ENCODE results near the gene ZBTB20. TPM values are rescaled to one million over a fixed set of nuclear protein-coding genes. Genes with fewer than 3 reads are reported as not detected.

ZBTB20 gene
- total RNA-seq, 1 donor from 2014 or later, result 8.7 TPM

DNA sequence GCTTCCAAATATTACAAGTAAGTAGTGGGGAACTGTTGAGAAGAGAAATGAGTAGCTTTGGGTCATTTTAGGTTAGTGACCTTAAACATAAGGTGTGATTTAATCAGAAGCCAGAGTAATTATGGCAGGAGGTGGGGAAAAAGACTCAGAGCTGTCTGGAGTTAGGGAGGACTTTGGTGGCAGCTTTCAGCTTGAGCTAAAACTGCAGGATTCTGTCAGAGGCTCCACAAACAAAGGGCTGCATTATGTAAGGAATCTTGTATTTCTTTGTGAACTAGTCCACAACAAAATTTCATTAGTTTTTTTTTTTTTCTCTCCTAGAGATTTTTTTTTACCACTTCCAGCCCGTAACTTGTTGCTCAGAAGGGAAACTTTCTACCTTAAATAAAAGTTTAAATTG, 507.9 kb downstream of the ZBTB20 start:
- no peak for DNase-seq (ENCODE audit: low read depth in 2 of 2)

DNA sequence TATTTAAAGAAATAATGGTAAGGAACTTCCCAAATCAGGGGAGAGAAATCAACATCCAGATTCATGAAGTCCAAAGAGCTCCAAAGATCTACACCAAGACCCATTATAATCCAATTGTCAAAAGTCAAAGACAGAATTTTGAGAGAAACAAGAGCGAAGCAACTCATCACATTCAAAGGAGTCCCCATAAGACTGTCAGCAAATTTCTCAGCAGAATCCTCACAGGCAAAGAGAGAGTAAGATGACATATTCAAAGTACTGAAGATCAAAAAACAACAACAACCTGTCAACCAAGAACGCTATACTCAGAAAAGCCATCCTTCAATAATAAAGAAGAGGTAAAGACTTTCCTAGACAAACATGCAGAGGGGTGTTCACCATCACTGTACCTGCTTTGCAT, 511.2 kb downstream of the ZBTB20 start:
- no peak for DNase-seq (ENCODE audit: low read depth in 2 of 2)

DNA sequence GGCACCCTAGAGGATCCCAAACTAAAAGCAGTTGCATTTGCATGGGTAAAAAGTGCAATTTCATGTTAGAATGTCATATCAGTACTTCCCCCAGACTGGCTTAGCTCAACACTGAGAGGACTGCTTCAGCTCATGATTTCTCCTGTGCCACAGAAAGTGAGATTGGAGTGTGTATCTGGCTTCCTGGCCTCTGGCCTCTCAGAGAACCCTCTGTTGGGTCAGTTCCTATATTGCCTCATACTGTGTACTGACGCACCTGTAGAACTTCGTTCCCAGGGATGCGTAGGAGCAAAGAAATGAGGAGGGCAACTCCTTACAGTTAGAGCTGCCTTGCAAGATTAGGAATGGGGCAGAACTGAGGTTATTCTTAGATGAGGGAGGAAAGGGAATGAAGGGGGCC, 512.5 kb downstream of the ZBTB20 start:
- no peak for DNase-seq (ENCODE audit: low read depth in 2 of 2)

DNA sequence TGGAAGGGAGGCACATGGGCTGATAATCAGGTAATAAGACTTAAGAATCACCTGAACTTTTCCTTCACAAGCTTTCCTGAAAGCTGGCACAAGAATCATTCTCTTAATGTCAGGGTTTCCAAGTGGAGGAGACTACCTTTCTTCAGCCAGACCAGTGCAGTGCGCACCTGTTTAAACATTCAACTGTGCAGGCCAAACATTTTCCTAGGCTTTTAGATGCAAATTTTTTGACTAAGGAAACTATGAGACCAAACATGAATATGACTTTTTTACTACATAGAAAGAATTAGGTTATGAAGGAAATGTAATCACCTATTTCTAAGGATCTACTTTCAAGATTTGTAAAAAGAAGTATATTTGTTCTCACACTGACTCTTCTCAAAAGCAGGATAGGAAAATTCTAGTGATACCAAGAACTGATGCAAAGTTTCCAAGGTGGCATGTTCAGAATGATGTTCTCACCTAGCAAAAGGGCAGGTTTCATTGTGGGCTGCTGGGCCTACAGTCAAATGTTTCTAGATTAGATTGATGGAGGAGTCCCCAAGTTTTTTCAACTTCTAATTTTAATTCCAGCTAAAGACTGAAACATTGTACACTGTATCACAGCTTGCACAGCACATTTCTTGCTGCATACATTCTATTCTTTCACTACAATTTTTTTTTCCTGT, 514.2 kb downstream of the ZBTB20 start:
- no peak for DNase-seq (ENCODE audit: low read depth in 2 of 2)

DNA sequence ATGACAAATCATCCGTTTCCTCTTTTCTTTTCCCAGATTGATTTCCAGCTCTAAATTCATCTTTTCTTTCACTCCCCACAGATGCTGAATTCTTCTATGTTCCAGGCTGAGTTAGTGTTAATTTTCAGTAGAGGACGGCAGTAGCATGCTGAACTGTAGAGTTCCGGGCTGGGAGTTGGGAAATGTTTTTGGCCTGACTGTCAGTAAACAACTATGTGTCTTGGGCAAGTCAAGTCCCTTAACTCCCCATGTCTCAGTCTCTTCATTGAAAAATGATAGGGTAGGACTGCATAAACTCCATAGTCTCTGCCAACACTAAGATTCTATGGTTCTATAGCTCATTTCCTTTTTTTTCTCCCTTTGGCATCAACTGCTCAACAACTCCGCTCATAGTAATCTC, 519.3 kb downstream of the ZBTB20 start:
- DNase-seq (ENCODE audit: low read depth in 2 of 2), result no peak

DNA sequence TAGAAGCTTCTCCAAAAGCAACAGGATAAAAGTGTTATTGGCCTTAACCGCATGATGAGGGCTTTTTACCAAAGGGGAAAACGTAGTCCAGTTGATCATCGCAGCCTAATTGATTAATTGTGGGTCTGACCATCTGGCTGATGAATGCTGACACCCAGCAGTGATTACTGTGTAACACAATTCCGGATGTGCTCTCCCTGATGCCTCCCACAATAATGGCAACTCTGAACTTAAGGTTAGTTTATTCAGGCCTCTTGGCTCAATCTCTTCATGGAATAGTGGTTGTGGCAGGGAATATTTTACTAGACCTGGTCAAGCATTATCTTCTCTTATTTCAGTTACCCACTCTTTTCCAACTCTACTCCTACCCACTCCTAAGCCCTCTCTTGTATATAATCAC, 520.3 kb downstream of the ZBTB20 start:
- DNase-seq (ENCODE audit: low read depth in 2 of 2), result no peak

DNA sequence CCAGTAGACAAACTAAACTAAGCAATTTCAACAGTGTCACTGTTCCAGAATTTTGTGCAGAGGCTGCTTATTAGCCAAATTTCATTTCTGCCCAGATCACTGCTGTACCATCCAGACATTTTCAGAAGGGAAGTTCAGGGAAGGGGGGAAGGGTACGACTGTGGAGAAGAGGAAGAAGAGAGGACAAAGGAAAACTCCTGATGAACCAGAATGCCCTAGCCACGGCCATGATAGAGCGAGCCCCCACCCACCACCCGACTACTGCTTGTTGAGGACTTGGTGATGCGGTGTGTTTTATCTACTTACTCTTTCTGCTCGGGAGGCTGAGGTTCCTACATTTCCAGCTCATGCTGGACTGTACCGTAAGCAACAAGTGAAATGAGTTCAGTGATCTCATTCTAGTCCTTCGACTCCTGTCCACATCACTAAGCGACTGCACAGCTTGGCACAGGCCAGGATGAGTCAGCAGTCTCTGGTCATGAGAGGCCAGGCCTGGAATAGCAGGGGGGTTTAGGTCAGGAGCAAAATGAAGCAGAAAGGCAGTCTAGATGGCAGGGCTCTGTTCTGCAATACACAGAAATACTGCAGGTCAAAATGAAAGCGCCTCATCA, 522.4 kb downstream of the ZBTB20 start:
- peak; percentile 94 to 98 for DNase-seq (ENCODE audit: low read depth in 2 of 2)

DNA sequence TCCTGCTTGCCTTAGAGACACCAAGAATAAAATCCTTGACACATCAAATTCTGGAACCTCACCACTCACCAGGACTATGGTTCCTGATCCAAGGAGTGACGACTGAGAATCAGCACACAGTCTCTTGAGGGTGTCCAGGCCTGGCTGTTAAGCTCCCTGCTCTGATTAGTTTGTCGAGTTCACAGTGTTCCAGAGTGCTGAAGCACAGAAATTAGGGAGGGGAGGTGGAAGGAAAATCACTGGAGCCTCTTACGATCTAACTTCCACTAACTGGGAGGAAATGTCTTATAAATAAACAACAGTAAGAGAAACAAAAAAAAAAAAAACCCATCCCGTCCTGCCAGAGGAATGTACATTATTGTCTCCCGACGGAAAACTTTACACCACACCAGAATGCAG, 523.0 kb downstream of the ZBTB20 start:
- DNase-seq (ENCODE audit: low read depth in 2 of 2), result peak; percentile 55 to 76

DNA sequence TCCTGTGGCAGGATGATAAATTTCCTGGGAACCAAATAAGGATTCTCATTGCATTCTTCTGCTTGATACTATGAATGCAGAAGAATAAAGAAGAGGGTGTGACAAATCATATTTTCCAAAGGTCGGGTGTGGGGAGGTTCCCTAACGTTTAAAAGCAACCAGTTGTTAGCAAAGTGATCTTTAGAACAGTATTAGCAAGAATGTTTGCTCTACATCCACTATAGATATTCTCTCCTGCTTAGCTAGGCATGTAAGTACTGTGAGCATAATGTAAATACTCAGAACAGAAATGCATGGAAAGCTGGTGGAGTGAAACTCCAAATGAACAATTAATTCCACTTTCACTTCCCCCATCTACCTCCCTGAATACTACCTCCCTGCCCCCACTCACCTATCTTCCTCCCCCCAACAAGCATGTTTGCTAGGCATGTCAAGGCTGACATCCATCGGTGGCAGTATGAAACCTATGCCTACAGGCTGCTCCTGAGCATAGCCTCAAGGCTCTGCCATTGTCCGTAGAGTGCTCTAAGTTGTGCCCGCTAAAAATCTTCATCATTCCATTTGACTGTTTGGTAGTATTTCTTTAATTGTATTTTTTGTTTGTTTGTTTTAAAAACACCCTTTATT, 523.6 kb downstream of the ZBTB20 start:
- DNase-seq (ENCODE audit: low read depth in 2 of 2), result peak; percentile 41 to 49

DNA sequence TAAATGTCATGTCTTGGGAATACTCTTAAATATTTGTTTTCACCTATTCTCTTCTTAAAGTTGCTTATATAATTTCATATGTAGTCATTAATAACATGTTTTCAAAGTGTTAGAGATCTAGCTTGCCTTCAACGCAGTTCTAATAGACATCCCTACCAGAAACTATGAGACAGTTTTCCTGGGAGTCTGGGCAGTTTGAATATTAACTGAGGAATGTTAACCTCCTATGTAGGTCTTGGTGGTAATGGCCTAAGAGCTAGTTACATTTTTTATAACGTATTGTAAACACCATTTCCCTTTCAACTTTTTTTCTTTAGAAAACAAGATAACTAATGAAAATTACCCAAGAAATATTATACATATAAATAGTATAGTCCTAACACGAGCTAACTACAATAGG, 525.1 kb downstream of the ZBTB20 start:
- no peak for DNase-seq (ENCODE audit: low read depth in 2 of 2)

DNA sequence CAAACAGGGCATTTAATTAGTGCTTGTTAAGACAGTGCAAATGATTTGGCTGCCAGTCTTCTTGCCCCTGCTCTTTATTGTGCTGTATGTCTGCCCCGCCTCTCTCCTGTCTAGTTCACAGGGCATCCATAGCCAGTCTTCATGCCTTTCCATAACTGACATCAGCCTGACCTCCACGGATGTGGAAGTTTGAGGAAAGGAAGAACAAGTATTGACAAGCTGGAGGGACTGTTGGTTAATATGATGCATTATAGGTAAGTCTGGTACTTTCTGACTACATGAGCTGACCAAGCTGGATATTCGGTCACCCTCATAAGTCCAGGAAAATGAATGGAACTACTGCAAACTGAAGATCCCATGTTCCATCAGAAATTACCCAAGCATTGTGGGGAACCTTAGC, 527.3 kb downstream of the ZBTB20 start:
- DNase-seq (ENCODE audit: low read depth in 2 of 2), result no peak

DNA sequence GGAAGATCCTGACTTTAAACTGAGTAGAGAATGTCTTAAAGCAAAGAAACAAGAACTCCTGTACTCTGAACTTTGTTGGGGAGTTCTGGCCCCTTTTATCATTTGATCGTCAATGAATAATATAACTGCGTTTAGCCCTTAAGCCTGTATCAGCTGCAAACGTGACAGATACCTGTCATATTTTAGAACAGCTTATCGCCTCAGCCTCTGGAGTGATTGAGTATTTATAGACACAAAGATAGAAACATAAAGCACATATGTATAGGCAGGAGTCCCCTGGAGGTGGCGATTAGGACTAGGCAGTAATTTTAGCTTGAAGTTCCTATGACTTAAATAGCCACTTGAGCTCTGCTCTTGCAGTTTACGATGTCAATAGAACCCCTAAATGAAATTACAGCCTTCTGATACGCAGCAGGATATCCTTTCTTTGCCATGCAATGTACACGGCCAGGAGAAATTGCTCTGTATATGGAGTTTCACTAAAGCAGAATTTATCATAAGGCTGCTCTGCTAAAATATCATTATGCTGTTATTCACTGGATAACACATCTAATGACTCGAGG, 531.5 kb downstream of the ZBTB20 start:
- DNase-seq (ENCODE audit: low read depth in 2 of 2), result no peak

DNA sequence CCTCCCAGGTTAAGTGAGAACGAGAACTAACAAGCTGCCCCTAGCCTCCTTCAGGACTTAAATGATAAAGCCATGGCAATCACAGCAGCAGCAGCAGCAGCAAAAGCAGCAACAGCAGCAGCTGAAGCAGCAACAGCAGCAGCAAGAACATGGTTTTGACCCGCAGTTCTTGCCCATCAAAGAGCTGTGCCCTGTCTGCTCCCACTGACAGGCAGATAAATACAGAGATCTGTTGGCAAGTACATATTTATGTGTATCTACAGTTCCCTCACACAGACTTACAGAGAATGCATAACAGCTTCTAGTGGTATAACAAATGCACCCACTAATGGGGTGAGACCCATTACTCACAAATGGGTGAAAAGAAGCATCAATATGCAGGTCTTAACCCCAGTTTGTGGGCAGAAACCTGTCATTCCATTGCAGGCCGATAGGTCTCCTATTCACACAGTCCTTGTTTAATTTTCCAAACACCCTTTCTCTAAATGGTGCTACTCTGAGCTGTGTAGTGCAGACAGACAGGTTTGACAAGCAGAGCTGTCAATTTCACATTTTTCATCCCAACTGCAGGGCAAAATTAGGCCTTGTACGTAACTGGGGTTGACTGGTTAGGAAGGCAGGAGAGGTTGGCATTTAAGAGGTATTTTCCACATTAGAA, 537.0 kb downstream of the ZBTB20 start:
- no peak for DNase-seq (ENCODE audit: low read depth in 2 of 2)

DNA sequence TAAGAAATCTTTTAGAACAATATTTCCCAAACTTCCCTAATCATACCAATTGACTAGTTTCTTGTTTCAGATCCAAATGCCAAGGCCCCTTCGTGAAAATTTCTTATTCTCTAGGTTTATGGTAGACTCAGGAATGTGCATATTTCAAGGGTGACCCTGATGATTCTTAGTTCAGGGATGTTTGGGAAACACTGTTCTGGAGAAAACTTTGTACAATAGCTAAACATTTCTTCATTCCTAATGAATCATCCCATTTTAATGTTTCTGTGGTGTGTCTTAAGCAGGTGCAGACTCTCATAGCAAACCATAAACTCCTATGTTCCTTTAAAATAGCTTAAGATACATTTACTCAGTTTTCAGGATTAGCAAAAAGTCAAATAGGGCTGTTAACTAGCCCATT, 538.8 kb downstream of the ZBTB20 start:
- DNase-seq (ENCODE audit: low read depth in 2 of 2), result no peak

DNA sequence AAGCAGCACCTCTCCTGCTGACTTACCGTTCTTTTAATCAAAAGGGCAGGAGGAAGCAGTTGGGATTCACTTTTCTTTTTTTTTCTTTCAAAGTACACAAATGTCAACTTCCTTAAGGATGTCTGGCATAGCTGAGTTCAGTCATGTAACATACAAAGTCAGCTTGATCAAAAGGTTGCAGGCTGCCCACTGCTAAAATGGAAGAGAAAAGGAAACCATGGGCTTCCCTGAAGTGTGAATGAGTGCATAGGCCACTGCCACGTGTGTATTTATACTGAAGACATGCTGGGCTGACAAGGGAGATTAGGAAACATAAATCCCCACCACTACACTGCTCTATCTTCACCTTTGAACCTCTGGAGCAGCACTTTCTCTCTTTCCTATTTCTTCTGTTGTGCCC, 540.8 kb downstream of the ZBTB20 start:
- peak in 1 of 2 donors; percentile 67 for DNase-seq (ENCODE audit: low read depth in 2 of 2)

DNA sequence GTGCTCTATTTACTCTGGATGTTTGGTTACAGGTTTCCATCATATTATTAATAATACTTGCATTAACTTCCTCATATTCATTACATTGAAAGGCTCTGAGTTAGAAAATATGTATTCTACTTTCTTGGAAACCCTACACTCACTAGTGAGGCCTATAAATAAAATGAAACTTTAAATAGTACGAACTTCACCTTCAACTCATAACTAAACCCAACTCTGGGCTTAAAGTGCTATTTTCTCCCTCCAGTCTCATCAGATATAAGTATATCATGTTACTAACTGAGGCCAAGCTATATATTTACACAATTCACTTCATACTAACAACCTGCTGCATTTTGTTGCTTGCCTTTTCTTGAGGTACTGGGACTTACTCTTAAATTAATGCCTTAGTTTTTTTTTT, 546.5 kb downstream of the ZBTB20 start:
- no peak for DNase-seq (ENCODE audit: low read depth in 2 of 2)

DNA sequence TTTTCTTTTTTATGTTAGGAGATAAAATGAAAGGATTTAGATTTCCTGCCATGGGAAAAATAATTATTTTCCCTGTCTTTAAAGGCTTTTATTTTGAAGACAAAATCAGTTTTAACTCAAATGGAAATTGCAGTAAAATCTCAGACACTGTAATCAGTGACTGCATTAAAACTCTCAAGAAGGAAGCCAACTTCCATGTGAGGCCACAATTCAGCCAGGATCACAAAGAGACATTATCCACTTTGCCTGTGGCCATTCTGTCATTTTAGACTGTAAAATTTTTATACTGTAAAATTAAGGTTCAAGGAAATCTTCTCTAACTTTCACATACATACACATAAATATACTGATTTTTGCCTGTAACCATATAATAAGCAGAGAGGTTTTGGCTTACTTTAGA, 549.2 kb downstream of the ZBTB20 start:
- DNase-seq (ENCODE audit: low read depth in 2 of 2), result no peak

DNA sequence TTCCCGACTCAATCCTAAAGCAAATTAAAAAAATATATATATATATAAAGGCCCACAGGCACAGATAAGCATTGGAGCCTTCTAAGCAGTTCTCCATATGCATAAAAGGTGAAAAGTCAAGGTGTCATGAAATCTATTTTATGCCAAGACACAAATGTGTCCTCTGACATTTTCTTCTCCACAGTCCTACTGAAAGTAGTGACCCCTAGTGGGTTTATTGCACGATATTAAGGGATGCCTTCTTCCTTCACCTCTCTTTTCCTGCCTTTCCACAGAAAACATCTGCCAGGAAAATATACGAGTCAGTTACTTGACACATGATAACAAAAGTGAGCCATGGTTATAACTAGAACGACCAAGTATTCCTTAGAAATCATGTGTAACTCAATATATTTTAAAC, 550.1 kb downstream of the ZBTB20 start:
- peak in 1 of 2 donors; percentile 10 for DNase-seq (ENCODE audit: low read depth in 2 of 2)

DNA sequence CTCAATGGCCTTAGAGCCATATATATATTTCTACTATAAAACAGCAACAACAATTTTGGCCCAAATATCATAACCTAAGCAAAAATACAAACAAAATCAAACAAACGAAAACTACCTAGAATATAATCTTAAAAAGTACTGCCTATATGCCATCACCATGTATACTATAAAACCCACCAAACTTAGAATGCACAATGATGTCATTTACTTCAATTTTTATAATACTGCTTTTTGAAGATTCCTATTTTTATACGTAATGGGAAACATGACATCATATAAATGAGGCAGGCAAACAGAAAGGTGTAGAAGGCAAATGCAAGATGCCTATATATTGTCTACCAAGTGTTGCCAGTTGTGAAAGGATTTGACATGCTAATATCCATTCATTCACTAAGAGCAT, 550.9 kb downstream of the ZBTB20 start:
- DNase-seq (ENCODE audit: low read depth in 2 of 2), result no peak

DNA sequence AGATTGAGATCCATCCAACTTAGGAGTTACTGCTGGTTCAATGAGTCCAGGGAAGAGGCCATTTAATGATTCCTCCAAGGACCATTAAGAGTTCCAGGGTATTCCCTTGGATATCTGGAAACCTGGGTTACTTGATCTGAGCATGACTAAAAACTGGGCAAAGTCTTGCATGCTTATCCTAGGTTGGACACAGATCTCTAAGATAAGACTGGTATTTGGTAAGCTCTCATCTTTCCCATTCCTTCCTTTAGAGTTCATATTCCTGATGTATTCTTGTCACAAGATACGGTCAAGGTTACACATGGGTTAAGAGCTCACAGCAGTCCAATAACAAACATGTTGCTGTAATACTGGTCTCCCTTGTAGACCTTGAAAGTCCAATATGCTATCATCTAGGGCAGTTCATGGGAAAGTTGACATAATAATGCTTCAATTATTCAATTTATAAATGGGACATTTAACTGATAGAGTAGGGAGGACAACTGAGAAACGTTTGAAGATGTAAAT, 551.5 kb downstream of the ZBTB20 start:
- no peak for DNase-seq (ENCODE audit: low read depth in 2 of 2)

DNA sequence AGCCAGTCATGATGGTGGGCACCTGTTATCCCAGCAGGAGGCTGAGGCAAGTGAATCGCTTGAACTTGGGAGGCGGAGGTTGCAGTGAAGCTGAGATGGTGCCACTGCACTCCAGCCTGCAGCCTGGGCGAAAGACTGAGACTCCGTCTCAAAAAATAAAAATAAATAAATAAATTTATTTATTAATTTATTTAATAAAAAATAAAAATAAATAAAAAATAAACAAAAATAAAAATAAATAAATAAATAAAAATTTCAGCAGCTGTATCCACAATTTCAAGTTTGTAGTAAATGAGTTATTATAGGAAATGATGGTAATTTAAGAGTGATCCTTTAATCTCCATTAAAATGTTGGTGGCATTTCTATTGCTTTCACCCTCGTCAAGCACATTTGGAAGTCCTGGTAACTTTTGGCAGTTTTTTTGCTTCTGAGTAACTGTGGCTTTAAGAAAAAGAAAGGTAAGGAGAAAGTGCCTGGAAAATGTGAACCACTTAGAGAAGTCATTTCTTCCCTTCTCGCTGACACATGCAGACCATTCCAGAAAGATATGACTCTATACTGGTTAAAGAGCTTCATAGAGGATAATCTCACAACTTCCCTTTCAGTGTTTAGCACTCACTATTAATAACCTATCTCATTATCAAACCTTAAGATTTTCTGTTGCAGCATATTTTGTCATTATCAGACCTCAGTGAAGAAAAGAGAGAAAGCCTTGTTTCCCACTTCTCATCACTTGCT, 556.6 kb downstream of the ZBTB20 start:
- no peak for DNase-seq (ENCODE audit: low read depth in 2 of 2)

Data from dermis microvascular lymphatic vessel endothelial cell (primary cell).